GM12892 (cell line): ENCODE data around the gene PDPK1.

Experiments
- POLR2A ChIP-seq: IDR thresholded peaks from 2 replicates; pipeline ENCODE4 v1.6.1; 2011; ENCODE audit warnings: low read depth, low read length, control low read depth
- POLR2AphosphoS5 ChIP-seq: IDR thresholded peaks from 2 replicates; pipeline ENCODE4 v1.6.1; 2011; ENCODE audit warnings: low read depth, low read length, control low read depth
- TAF1 ChIP-seq: IDR thresholded peaks from 2 replicates; pipeline ENCODE4 v1.6.1; 2011; ENCODE audit warnings: low read depth, mild to moderate bottlenecking, control low read depth, low read length, borderline replicate concordance

GRCh38 chr16:2498531-2499253 lies 39.1 kb upstream of the PDPK1 start:
- TF ChIP-seq TAF1, result no peak
- TF ChIP-seq POLR2A, result no peak
- no peak for TF ChIP-seq POLR2AphosphoS5
